ENCODE results near the gene DLGAP4.
A peak's percentile ranks its signal among the peaks of the same experiment; 100 is the strongest.
"Not testable (repeated sequence)": the region's sequence is repeated elsewhere in the genome, so short reads cannot be mapped to it uniquely, and the experiment has no call there.

The DLGAP4 gene

GRCh38 chr20:36460648-36461599 is 154.8 kb downstream of the DLGAP4 start:
- DNase-seq: peak; percentile 82 to 99

GRCh38 chr20:36461600-36462439 is 155.7 kb downstream of the DLGAP4 start:
- peak; percentile 42 to 83 for DNase-seq

- peak in 1 of 2 experiments; percentile 47 for DNase-seq
Measured at GRCh38 chr20:36462440-36463211, 156.5 kb downstream of the DLGAP4 start.

- peak in 1 of 2 experiments; percentile 36 for DNase-seq
Measured at GRCh38 chr20:36463212-36464061, 157.3 kb downstream of the DLGAP4 start.

- no peak for DNase-seq
Measured at GRCh38 chr20:36465109-36466080, 159.3 kb downstream of the DLGAP4 start.

GRCh38 chr20:36466089-36466488 is 159.9 kb downstream of the DLGAP4 start:
- DNase-seq: no peak

- DNase-seq: peak; percentile 42 to 74
Measured at GRCh38 chr20:36467076-36467999, 161.2 kb downstream of the DLGAP4 start.

GRCh38 chr20:36468149-36469000 is 162.2 kb downstream of the DLGAP4 start:
- DNase-seq: peak in 1 of 2 experiments; percentile 51

- DNase-seq: peak; percentile 72 to 75
Measured at GRCh38 chr20:36469973-36470372, 163.8 kb downstream of the DLGAP4 start.

GRCh38 chr20:36471885-36472636 is 165.9 kb downstream of the DLGAP4 start:
- no peak for DNase-seq

GRCh38 chr20:36472637-36473090 is 166.5 kb downstream of the DLGAP4 start:
- peak; percentile 30 to 82 for DNase-seq

GRCh38 chr20:36473164-36473563 is 167.0 kb downstream of the DLGAP4 start:
- no peak for DNase-seq

- no peak for DNase-seq
Measured at GRCh38 chr20:36474563-36474962, 168.4 kb downstream of the DLGAP4 start.

- DNase-seq: not testable (repeated sequence)
Measured at GRCh38 chr20:36475054-36475453, 168.9 kb downstream of the DLGAP4 start.

- DNase-seq: no peak
Measured at GRCh38 chr20:36477475-36477874, 171.3 kb downstream of the DLGAP4 start.

GRCh38 chr20:36478137-36478905 is 172.2 kb downstream of the DLGAP4 start:
- DNase-seq: no peak

- DNase-seq: no peak
Measured at GRCh38 chr20:36479938-36480337, 173.8 kb downstream of the DLGAP4 start.
